ENCODE measurements around the gene DOCK3.
"Not testable (repeated sequence)": the region's sequence is repeated elsewhere in the genome, so short reads cannot be mapped to it uniquely, and the experiment has no call there.

The DOCK3 gene

DNA sequence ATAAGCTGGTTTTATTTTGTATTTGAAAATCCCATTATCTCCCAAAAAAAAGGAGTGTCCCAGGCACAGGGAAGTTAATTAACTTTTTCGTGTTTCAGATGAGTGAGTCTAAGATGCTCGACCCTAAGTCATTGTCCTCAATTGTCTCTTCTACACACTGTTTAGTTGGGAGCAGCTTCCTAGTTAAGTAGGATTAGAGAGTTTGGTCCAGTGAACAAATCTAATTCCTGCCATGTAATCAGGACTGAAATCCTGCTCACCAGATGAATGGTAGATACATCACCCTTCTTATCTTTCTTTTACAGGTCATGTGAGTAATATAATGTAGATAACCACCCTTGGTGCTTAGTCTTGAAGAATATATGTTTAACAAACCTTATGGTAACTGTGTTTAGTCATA is 481.4 kb downstream of the DOCK3 start:
- Histone ChIP-seq H3K4me3 (ENCODE audit: low read length) (no peak overlapping the region), H3K9me3 (ENCODE audit: insufficient read depth, low read length) (no peaks in the 10 kb centered on the region), H3K27ac (ENCODE audit: low read length) (no peak overlapping the region), H3K36me3 (replicated peaks; ENCODE audit: low read depth, low read length) (no peaks in the 10 kb centered on the region), H3K4me1 (ENCODE audit: low read length) (no peaks in the 10 kb centered on the region), H3K9ac (ENCODE audit: low read length) (no peak overlapping the region), H4K20me1 (ENCODE audit: insufficient read depth, low read length) (no peaks in the 10 kb centered on the region), H2AFZ (ENCODE audit: low read depth, low read length) (no peak overlapping the region), H3K4me2 (ENCODE audit: low read length) (no peak overlapping the region), H3K79me2 (ENCODE audit: low read length) (no peaks in the 10 kb centered on the region), H3K27me3 (ENCODE audit: low read depth, low read length) (no peaks in the 10 kb centered on the region)
- TF ChIP-seq, protein P1, sequence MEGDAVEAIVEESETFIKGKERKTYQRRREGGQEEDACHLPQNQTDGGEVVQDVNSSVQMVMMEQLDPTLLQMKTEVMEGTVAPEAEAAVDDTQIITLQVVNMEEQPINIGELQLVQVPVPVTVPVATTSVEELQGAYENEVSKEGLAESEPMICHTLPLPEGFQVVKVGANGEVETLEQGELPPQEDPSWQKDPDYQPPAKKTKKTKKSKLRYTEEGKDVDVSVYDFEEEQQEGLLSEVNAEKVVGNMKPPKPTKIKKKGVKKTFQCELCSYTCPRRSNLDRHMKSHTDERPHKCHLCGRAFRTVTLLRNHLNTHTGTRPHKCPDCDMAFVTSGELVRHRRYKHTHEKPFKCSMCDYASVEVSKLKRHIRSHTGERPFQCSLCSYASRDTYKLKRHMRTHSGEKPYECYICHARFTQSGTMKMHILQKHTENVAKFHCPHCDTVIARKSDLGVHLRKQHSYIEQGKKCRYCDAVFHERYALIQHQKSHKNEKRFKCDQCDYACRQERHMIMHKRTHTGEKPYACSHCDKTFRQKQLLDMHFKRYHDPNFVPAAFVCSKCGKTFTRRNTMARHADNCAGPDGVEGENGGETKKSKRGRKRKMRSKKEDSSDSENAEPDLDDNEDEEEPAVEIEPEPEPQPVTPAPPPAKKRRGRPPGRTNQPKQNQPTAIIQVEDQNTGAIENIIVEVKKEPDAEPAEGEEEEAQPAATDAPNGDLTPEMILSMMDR (IDR thresholded peaks at IDR 0.05; ENCODE audit: low read depth, low read length), result no peak
- TF ChIP-seq EZH2phosphoT487 (IDR thresholded peaks at IDR 0.05; ENCODE audit: low read depth), result no peak

GRCh38 chr3:51163051-51163450 is 488.3 kb downstream of the DOCK3 start:
- Histone ChIP-seq H3K4me3 (ENCODE audit: low read length) (no peak overlapping the region), H3K27me3 (ENCODE audit: low read depth, low read length) (no peaks in the 10 kb centered on the region), H3K79me2 (ENCODE audit: low read length) (no peaks in the 10 kb centered on the region), H2AFZ (ENCODE audit: low read depth, low read length) (no peak overlapping the region), H3K4me2 (ENCODE audit: low read length) (no peak overlapping the region), H4K20me1 (ENCODE audit: insufficient read depth, low read length) (no peaks in the 10 kb centered on the region), H3K9me3 (ENCODE audit: insufficient read depth, low read length) (no peaks in the 10 kb centered on the region), H3K9ac (ENCODE audit: low read length) (no peak overlapping the region), H3K36me3 (replicated peaks; ENCODE audit: low read depth, low read length) (no peaks in the 10 kb centered on the region), H3K4me1 (ENCODE audit: low read length) (no peaks in the 10 kb centered on the region), H3K27ac (ENCODE audit: low read length) (no peak overlapping the region)
- no peak for TF ChIP-seq EZH2phosphoT487 (IDR thresholded peaks at IDR 0.05; ENCODE audit: low read depth)
- TF ChIP-seq, protein P1 (IDR thresholded peaks at IDR 0.05; ENCODE audit: low read depth, low read length), result no peak

DNA sequence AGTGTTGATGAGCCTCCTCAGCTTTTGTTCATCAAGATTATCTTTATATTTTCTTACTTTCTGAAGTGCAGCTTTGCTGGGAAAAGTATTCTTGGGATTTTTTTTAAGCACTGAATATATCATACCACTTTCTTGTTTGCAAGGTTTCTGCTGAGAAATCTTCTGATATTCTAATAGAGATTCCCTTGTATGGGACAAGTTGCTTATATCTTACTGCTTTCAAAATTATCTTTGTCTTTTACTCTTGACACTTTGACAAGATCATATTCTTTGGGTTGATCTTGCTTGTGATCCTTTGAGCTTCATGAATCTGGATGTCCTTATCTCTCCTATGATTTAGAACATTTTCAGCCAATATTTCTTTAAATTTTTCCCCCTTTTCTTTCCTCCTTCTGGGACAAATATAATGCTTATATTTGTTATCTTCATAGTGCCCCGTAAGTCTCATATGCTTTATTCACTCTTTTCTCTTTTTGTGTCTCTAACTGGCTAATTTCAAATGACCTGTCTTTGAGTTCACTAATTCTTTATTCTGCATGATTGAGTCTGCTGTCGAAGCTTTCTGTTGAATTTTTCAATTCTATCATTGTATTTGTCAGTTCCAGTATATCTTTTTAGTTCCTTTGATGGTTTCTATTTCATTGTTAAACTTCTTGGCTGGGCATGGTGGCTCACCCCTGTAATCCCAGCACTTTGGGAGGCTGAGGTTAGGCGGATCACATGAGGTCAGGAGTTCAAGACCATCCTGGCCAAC is 499.0 kb downstream of the DOCK3 start:
- Histone ChIP-seq H3K27me3 (ENCODE audit: low read depth, low read length) (no peaks in the 10 kb centered on the region), H2AFZ (ENCODE audit: low read depth, low read length) (no peak overlapping the region), H3K79me2 (ENCODE audit: low read length) (no peaks in the 10 kb centered on the region), H4K20me1 (ENCODE audit: insufficient read depth, low read length) (no peaks in the 10 kb centered on the region), H3K4me3 (ENCODE audit: low read length) (no peak overlapping the region), H3K36me3 (replicated peaks; ENCODE audit: low read depth, low read length) (peaks cover 5% of the 10 kb centered on the region), H3K9ac (ENCODE audit: low read length) (no peak overlapping the region), H3K4me1 (ENCODE audit: low read length) (no peaks in the 10 kb centered on the region), H3K9me3 (ENCODE audit: insufficient read depth, low read length) (peaks cover 14% of the 10 kb centered on the region), H3K27ac (ENCODE audit: low read length) (no peak overlapping the region), H3K4me2 (ENCODE audit: low read length) (no peak overlapping the region)
- TF ChIP-seq EZH2phosphoT487 (IDR thresholded peaks at IDR 0.05; ENCODE audit: low read depth), result no peak
- TF ChIP-seq, protein P1 (IDR thresholded peaks at IDR 0.05; ENCODE audit: low read depth, low read length), result no peak

DNA sequence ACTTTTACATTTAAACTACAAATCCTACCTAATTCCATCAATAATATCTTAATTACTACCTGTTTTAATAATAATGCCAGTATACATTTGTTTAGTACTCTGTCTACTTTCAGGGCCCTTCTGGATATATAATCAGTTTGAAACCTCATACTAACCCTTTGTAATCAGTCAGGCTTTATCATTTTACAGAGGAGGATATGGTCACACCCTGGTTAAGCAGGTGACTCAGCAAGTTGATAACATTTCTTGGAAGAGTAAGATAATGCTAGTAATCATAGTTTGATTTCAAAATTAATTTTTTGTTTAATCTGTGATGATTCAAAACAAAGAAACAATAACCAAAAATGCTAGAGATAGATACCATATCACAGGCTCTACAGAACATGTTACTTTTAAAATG is 502.2 kb downstream of the DOCK3 start:
- TF ChIP-seq EZH2phosphoT487 (IDR thresholded peaks at IDR 0.05; ENCODE audit: low read depth), result no peak
- TF ChIP-seq, protein P1 (IDR thresholded peaks at IDR 0.05; ENCODE audit: low read depth, low read length), result no peak
- no peaks in the 10 kb centered on the region for H3K4me1 ChIP-seq (ENCODE audit: low read length)

DNA sequence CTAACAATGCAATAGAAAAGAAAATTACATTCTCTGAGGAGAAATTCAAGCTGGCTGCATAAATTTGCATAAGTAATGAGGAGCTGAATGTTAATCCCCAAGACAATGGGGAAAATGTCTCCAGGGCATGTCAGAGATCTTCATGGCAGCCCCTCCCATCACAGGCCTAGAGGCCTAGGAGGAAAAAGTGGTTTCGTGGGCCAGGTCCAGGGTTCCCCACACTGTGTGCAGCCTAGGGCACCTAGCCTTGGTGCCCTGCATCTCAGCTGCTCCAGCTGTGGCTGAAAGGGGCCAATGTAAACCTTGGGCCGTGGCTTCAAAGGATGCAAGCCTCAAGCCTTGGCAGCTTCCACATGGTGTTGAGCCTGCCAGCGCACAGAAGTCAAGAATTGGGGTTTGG is 511.7 kb downstream of the DOCK3 start:
- not testable (repeated sequence) for H3K9ac ChIP-seq (ENCODE audit: low read length); H3K27ac ChIP-seq (ENCODE audit: low read length); H4K20me1 ChIP-seq (ENCODE audit: insufficient read depth, low read length); H3K4me3 ChIP-seq (ENCODE audit: low read length); H2AFZ ChIP-seq (ENCODE audit: low read depth, low read length); H3K9me3 ChIP-seq (ENCODE audit: insufficient read depth, low read length); H3K4me2 ChIP-seq (ENCODE audit: low read length); H3K79me2 ChIP-seq (ENCODE audit: low read length); H3K36me3 ChIP-seq (replicated peaks; ENCODE audit: low read depth, low read length); H3K27me3 ChIP-seq (ENCODE audit: low read depth, low read length); H3K4me1 ChIP-seq (ENCODE audit: low read length)

More for the DNA sequence above, 502.2 kb downstream of the DOCK3 start:
- no peaks in the 10 kb centered on the region for H3K27me3 ChIP-seq (ENCODE audit: low read depth, low read length)
- no peak overlapping the region for H3K4me2 ChIP-seq (ENCODE audit: low read length)
- H3K27ac ChIP-seq (ENCODE audit: low read length), result no peak overlapping the region
- H4K20me1 ChIP-seq (ENCODE audit: insufficient read depth, low read length), result no peaks in the 10 kb centered on the region
- H3K36me3 ChIP-seq (replicated peaks; ENCODE audit: low read depth, low read length), result peaks cover 5% of the 10 kb centered on the region
- H2AFZ ChIP-seq (ENCODE audit: low read depth, low read length), result no peak overlapping the region
- H3K79me2 ChIP-seq (ENCODE audit: low read length), result no peaks in the 10 kb centered on the region
- peaks cover 14% of the 10 kb centered on the region for H3K9me3 ChIP-seq (ENCODE audit: insufficient read depth, low read length)
- H3K4me3 ChIP-seq (ENCODE audit: low read length), result no peak overlapping the region
- H3K9ac ChIP-seq (ENCODE audit: low read length), result no peak overlapping the region
